ENCODE results near the gene GRAMD1A. TPM values are rescaled to one million over a fixed set of nuclear protein-coding genes. Genes with fewer than 3 reads are reported as not detected.

GRAMD1A gene
- total and polyA plus RNA-seq, 2 donors (not counting 1 experiment from before 2014, with no cell fraction given) = 83.8 to 102 TPM

DNA sequence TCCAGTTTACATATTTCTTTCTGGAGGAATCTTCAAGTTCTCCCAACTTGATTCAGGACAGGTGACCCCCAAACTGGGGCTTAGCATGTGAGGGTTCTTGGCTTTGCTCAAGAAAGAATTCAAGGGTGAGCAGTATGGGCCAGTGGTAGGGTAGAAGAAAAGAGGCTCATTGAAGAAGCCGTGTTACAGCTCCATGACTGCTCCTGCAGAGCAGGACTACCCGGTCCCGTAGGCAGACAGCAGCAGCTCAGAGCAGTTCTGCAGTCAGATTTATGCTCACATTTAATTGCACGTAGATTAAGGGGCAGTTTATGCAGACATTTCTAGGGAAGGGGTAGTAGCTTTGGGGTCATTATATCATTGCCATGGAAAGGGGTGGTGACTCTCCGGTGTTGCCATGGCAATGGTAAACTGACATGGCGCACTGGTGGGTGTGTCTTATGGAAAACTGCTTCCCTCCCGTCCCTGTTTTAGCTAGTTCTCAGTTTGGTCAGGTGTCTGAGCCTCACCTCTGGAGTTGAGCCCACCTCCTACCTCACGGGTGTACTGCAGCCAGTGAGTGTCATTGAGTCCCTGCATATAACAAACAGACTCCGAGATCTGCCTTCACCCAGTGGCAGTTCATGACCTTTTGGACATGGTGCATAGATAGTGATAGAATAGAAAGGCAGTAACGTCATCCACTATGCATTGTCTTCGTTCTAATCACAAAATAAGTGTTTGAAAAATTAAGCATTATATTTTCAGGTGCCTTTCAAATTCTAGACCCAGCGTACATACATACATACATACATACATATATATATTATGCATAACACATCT is 20.1 kb upstream of the GRAMD1A start:
- intact Hi-C loops (cut with micrococcal nuclease) = no loop called here
- CTCF ChIA-PET = no interaction called here

More for the DNA sequence above, 20.1 kb upstream of the GRAMD1A start:
- H3K4me1 ChIP-seq (ENCODE audit: control insufficient read depth in 2 of 2, insufficient read depth in 2 of 2, low read length in 2 of 2) = no peaks in the 10 kb centered on the region
- Mint-ChIP-seq H3K27me3 (peaks cover 18% of the 10 kb centered on the region), H3K27ac (no peak overlapping the region), H3K4me1 (no peaks in the 10 kb centered on the region), H3K4me3 (no peak overlapping the region), H3K9me3 (ENCODE audit: insufficient read depth) (no peaks in the 10 kb centered on the region)
- no peak overlapping the region for H2AFZ ChIP-seq (ENCODE audit: insufficient read depth, low read depth, low read length, poor library complexity, severe bottlenecking)
- H4K20me1 ChIP-seq (ENCODE audit: control insufficient read depth, insufficient read depth, low read length, poor library complexity, severe bottlenecking) = no peaks in the 10 kb centered on the region
- H3K79me2 ChIP-seq (ENCODE audit: control insufficient read depth, insufficient read depth, low read length) = no peaks in the 10 kb centered on the region
- no peak overlapping the region for H3K4me3 ChIP-seq (ENCODE audit: control extremely low read depth in 1 of 5, extremely low read depth in 1 of 5, insufficient read depth in 1 of 5, low read depth in 2 of 5, low read length in 4 of 5)
- POLR2A ChIA-PET = no interaction called here
- no peak overlapping the region for H3K27ac ChIP-seq (ENCODE audit: low read length in 2 of 2)
- peaks cover 0 to 6% (median 0%) of the 10 kb centered on the region in 3 donors for H3K9me3 ChIP-seq (ENCODE audit: control extremely low read depth in 1 of 3, control insufficient read depth in 2 of 3, insufficient read depth in 1 of 3, low read length in 2 of 3)
- TF ChIP-seq CTCF (IDR thresholded peaks at IDR 0.05) (no peak), EZH2 (IDR thresholded peaks at IDR 0.05; ENCODE audit: borderline replicate concordance, insufficient read depth, low read depth, low read length, poor library complexity, severe bottlenecking) (no peak)
- WGBS (ENCODE audit: insufficient coverage) = 95% methylated on average over 7 of the region's 12 CpGs
- H3K36me3 ChIP-seq (replicated peaks in 1 of 2; ENCODE audit: control extremely low read depth in 1 of 2, control insufficient read depth in 1 of 2, extremely low read depth in 1 of 2, insufficient read depth in 2 of 2, low read length in 1 of 2) = no peaks in the 10 kb centered on the region
- no peak for DNase-seq
- no peak overlapping the region for H3K9ac ChIP-seq (ENCODE audit: low read length)
- H3K4me2 ChIP-seq (replicated peaks; ENCODE audit: low read depth, low read length, poor library complexity, severe bottlenecking) = no peak overlapping the region
- peaks cover 0 to 3% (median 2%) of the 10 kb centered on the region in 4 experiments for H3K27me3 ChIP-seq (replicated peaks in 1 of 4; ENCODE audit: control extremely low read depth in 1 of 4, control insufficient read depth in 3 of 4, insufficient read depth in 4 of 4, low read length in 3 of 4)
- ATAC-seq (ENCODE audit: low read depth) = no peak
